ENCODE measurements around the gene ADAMTS16.

The ADAMTS16 gene

DNA sequence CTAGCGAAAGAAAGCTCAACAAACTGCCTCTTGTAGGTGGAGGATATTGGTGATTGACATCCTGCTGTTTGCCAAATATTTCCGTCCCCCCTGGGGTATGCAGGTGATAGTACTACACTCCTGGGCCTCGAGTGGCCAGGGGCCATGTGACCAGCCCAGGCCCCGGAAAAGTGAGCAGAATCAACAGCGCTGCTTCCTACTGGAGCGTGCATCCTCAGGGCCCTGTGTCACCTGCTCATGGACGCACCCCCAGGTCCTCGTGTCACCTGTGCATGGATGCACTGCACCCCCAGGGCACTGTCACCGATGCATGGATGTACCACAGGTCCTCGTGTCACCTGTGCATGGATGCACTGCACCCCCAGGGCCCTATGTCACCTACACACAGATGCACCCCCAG is 43.8 kb downstream of the ADAMTS16 start:
- no peak for DNase-seq

DNA sequence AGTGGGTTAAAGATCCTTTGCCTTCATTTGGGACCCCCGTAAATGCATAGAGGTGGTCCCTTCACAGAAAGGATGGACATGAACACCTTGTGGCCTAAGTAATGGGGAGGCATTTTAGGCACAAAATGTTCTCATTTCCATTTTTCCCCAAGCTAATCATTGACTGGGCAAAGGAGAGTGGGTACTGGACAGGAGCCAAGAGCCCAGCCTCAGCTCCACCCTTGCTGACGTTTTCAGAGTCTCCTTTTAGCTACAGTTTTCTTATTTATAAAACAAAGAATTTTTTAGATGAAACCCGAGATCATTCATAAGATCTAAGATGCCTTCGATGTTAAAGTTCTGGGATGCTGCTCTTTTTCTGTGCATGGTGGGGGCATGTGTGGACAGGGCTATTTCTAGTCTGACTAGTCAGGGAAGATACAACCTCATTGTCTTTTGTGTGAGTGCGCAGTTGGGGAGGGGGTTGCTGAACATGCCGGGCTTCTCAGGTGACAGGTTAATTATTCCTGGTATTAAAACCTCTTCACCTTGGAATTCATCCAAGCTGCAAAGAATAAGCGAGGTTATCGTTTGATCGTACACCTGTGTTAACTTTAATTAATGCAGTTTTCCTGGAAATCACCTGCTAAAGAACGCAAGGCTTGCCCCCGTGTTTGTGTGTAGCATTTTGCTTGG is 48.4 kb downstream of the ADAMTS16 start:
- no peak for DNase-seq

DNA sequence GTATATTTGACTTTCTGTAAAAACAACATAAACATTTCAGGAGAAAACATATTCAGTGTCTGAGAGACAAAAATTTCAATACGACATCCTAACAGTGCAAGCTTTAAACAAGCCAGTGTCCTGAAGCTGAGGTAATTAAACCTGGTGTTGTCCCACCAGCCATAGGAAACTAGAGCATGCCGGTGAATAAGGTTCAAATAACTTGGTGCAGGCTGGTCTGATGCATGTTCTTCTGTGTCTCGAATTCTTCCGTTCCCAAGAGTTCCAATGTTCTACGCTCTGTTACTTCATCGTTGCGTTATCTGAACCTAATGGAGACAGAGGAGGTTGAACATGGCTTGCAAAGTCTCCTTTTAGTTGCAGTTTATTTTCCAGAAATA is 48.9 kb downstream of the ADAMTS16 start:
- no peak for DNase-seq

GRCh38 chr5:5191906-5192305 is 51.8 kb downstream of the ADAMTS16 start:
- DNase-seq, result no peak

- no peak for DNase-seq
These were observed 52.6 kb downstream of the ADAMTS16 start for GRCh38 chr5:5192681-5193080.

GRCh38 chr5:5195128-5195918 is 55.2 kb downstream of the ADAMTS16 start:
- DNase-seq, result no peak

DNA sequence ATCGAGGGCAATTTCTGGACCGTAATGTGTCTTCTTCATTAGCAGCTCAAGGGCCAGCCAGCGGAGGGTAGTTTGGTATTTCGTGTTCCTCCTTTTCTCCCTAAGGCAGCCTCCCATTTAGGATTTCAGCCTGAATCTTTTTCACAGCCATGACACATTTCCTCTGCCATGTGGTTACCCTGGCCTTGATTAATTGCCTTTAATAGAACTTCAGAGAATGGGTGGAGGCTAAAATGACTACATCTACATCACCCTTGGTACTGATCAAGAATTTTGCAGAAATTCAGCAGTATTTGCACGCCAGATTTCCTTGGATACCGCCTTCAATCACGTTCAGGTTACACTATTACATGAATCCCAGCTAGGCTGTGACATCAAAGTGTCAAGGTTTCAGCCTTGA is 58.0 kb downstream of the ADAMTS16 start:
- no peak for DNase-seq

GRCh38 chr5:5198815-5199214 is 58.7 kb downstream of the ADAMTS16 start:
- no peak for DNase-seq

GRCh38 chr5:5199495-5199894 is 59.4 kb downstream of the ADAMTS16 start:
- no peak for DNase-seq

- DNase-seq, result no peak
These were observed 60.0 kb downstream of the ADAMTS16 start for GRCh38 chr5:5200133-5200532.

DNA sequence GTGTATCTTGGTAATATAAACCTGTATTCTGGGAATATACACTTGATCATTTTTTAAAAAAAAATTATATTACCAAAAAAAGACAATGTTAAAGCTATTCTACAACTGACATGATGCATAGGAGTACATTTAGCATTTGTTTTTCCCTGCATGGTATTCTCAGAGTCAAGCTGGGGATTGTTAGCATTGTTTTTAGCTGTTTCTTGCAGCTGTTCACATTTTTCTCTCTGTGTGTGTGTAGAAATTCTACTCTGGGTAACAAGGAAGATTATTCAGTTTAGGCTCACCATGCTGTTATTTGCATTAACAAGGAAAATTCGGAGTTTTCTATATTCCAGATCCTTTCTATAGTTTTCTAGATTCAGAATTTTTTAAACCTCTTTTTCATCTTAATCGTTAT is 62.2 kb downstream of the ADAMTS16 start:
- no peak for DNase-seq

DNA sequence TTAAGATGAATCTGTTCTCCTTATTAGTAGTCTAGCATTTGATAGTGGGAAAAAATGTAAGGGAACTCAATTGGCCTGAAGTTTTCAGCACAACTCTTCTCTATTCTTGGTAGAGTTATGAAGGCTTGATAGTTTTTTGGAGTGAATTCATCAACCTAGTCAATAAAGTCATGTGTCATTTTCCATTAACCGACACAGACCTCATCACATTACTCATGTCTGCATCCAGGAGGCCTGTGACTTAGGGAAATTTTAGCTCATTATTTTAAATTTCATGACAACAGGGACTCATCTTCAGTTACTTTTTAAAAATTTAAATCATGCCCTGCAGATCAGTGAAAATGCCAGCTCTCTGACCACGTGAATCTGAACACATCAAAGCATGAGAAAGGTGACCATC is 63.3 kb downstream of the ADAMTS16 start:
- DNase-seq, result no peak

- no peak for DNase-seq
These were observed 67.7 kb downstream of the ADAMTS16 start for GRCh38 chr5:5207828-5208227.

DNA sequence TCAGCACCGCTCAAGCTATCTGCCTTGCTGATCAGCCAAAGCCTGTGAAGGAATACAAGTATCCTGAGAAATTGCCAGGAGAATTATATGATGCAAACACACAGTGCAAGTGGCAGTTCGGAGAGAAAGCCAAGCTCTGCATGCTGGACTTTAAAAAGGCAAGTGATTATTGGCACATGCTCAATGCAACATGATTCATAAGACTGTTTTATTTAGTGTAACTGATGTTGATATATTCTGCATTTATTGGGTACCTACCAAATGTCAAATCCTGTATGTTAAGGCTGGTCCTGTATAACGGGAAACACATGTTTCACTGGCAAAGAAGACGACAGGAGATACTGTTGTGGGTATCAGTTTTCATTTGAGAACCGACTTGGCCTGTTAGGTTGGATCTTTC is 69.0 kb downstream of the ADAMTS16 start:
- no peak for DNase-seq

- DNase-seq, result no peak
These were observed 69.6 kb downstream of the ADAMTS16 start for GRCh38 chr5:5209510-5210286.

GRCh38 chr5:5217371-5217770 is 77.2 kb downstream of the ADAMTS16 start:
- no peak for DNase-seq

GRCh38 chr5:5218396-5218795 is 78.3 kb downstream of the ADAMTS16 start:
- no peak for DNase-seq

DNA sequence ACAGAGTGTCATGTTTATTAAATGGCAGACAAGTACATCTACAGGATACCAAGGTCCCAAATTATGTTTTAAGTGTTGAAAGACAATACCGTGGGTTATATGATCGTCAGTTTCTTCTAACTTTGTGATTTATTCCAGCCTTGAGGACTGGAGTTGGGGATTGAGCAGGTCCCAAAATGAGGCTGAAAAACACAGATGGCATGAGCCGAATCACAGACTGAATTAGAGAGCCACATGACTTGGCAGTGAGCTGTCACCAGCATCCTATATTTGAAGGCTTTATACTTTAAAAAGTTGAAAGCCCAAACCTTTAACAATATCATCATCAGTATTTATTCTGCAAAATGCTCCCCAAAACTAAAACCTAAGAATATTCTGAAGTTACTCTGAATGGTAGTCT is 79.4 kb downstream of the ADAMTS16 start:
- DNase-seq, result no peak

GRCh38 chr5:5220901-5221631 is 80.9 kb downstream of the ADAMTS16 start:
- DNase-seq, result no peak

GRCh38 chr5:5221724-5222123 is 81.6 kb downstream of the ADAMTS16 start:
- DNase-seq, result no peak

DNA sequence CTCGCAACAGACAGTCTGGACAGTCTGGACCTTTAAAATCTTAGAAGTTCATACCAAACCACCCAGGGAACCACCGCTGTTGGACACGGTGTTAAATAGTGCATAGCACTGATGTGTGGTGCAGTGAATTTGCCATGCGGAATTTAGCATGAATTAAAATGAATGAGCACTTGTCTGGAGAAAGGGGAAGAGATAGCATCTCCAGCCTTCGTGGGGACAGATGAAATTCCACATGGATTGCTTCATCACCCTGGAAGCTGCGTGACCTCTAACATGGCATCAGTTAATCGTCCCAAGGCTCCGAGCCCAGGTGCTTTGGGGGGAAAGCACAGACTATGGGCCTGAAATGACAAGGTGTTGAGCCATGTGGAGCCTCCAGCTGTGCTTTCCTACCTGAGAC is 91.4 kb downstream of the ADAMTS16 start:
- no peak for DNase-seq

DNA sequence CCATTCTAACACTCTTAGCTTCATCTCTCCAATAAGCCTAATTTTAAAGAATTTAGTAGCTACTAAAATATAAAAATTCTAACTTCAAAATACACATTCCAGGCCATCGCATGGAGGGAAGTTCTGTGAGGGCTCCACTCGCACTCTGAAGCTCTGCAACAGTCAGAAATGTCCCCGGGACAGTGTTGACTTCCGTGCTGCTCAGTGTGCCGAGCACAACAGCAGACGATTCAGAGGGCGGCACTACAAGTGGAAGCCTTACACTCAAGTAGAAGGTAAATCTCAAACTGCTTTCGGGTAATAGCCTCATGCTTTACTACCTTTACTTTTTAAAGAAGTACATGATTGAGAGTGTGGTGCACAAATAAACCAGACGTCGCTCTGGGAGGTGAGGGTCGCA is 94.8 kb downstream of the ADAMTS16 start:
- no peak for DNase-seq

DNA sequence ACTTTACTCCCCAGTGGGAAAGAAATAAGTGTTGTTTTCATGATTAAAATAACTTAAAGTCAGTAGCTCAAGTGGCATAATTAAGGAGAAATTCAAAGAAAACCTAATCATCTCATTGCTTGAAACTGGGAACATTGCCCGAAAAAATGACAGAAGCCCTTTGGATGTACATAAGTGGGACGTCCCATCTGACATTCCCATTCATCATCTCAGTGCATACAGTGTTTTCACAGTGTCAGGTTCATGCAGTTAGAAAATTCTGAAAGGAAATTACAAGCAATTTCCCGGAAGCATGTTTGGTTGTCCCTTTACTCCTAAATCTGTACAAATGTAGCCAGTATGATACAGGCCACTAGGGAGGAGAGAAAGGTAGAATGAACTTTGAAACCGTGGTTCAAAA is 95.6 kb downstream of the ADAMTS16 start:
- DNase-seq, result no peak

Data from SHP77 (cell line).